Adrenal gland (tissue), 5 donors: ENCODE data around the gene HRG.

Experiments used
- POLR2A ChIP-seq, 2 donors: fragments of 450-650 bp; IDR thresholded peaks; one replicate each; pipeline ENCODE4 v1.6.1; 2017; ENCODE audit warnings: antibody characterized with exemption in 2 of 2, mild to moderate bottlenecking in 2 of 2, moderate library complexity in 1 of 2
- TF ChIP-seq, protein P1 (sequence below), 6 experiments: fragments of 450-650 bp in 4 of 6; fragments of 200-600 bp in 2 of 6; sonication (generic) in 1 of 6; IDR thresholded peaks; 1 replicate in 5 of 6; 2 replicates in 1 of 6; pipeline versions ENCODE4 v1.5.1 to v1.8.0; 2016 to 2021; ENCODE audit warnings: antibody characterized with exemption in 6 of 6, mild to moderate bottlenecking in 2 of 6, moderate library complexity in 1 of 6
- donor health status: DM: no; HTN: no; CAD: no.

DNA sequence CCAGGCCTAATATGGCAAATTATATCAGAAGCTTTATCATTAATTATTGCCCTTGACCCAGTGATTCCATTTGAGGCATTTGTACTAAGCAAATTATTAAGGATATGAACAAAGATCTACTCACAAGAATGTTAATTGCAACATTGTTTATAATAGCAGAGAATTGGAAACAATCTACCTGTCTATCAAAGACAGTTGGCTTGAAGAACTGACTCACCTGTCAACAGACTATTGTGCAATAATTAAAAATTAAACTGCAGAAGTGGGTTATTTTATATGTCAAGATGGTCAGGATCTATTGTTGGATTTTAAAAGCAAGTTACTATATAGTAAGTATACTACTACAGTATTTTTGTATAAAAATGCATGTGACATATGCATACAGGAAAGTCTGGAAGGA, 32.3 kb upstream of the HRG start:
- TF ChIP-seq, protein P1, sequence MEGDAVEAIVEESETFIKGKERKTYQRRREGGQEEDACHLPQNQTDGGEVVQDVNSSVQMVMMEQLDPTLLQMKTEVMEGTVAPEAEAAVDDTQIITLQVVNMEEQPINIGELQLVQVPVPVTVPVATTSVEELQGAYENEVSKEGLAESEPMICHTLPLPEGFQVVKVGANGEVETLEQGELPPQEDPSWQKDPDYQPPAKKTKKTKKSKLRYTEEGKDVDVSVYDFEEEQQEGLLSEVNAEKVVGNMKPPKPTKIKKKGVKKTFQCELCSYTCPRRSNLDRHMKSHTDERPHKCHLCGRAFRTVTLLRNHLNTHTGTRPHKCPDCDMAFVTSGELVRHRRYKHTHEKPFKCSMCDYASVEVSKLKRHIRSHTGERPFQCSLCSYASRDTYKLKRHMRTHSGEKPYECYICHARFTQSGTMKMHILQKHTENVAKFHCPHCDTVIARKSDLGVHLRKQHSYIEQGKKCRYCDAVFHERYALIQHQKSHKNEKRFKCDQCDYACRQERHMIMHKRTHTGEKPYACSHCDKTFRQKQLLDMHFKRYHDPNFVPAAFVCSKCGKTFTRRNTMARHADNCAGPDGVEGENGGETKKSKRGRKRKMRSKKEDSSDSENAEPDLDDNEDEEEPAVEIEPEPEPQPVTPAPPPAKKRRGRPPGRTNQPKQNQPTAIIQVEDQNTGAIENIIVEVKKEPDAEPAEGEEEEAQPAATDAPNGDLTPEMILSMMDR (IDR thresholded peaks at IDR 0.05), result no peak
- no peak for TF ChIP-seq POLR2A (IDR thresholded peaks at IDR 0.05)
